NK-92 (cell line): ENCODE results near the gene MORC3.

Experiments
- DNase-seq: peaks from one replicate; lab custom pipeline; 2025; ENCODE audit not compliant: unreplicated experiment; lab: John Stamatoyannopoulos, UW

Gene MORC3

DNA sequence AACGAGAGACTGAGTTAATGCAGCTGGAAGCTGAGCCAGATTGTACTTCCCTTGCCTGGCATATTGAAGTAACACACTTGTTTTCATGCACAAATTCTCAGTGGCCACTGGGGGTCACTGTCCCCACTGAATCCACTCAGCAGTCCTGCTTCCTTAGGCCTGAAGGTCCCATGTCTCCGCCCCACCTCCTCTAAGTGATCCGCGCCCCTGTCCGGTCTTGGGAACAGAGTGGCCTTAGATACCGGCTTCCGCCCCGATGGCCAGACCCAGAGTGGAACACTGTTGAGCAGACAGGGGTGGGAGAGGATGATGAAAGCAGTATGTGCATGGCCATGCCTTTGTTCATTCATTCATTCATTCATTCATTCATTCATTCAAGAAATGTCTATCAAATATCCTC is 100.0 kb downstream of the MORC3 start:
- DNase-seq, result no peak

DNA sequence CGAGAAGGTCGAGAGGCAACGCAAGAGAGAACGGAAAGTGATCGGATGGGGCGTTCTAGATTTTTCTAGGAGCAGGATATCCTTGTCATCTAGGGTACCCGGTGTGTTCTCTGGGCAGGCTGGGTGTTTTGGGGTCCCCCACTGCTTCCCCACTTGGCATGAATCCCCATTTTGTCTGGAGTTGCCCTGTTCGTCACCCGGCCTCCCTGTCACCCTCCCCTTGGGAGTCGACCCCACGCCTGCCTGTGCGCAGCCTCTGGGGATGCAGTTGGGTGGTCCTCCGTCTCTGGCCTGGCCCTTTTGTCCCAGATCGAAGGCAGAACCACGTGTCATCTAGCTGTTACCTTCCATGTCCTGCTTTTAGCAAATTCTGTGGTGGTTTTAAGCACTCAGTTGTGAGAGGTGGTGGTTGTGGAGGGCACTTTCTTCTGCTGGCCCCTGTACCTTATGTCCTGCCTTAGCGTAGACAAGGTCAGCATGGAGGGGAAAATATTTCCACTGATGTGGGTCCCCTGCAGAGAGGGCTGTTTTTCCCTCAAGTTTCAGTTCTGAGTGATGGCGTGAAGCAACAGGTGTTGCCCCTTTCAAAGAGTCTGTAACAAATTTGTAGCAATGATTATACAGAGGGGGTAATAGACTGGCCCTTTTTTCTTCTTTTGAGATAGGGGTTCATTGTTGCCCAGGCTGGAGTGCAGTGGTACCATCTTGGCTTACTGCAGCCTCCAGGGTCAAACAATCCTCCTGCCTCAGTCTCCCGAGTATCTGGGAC is 100.8 kb downstream of the MORC3 start:
- DNase-seq, result no peak

DNA sequence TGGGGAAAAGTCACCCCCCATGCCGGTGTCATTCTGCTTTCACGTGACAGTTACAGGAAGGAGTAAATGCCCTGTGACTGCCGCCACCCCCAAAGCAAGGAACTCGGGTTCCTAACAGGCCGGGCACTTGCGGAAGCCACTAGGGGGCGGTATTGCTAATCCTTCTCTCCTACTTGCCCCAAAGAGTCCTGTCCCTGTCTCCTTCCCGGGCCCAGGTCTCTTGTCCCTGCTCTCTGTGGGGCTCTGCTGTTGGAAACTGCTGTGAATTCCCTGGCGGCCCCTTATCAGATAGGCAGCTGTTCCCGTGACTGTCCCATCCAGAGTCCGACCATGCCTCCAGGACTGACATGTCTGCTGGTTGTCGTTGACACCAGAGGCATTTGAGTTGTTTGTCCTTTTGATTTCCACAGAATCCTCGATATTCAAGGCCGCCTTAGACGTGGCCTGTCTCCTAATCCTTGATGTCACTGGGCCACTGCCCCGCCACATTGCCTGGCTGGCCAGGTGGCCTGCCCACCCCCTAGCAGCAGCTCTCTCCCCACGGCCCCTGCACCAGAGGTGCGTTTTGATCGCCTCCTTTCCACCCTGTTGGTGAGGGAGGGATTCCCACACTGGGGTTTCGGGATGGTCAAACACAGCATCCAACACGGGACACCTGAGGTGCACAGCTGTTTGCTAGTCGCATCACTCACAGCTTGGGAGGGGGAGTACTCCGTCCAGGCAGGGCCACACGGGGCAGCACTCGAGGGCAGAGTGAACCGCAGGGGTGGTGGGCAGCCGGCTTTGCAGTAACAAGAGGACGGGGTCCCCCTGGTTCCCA is 102.5 kb downstream of the MORC3 start:
- no peak for DNase-seq

GRCh38 chr21:36423771-36424433 is 103.9 kb downstream of the MORC3 start:
- DNase-seq, result no peak

DNA sequence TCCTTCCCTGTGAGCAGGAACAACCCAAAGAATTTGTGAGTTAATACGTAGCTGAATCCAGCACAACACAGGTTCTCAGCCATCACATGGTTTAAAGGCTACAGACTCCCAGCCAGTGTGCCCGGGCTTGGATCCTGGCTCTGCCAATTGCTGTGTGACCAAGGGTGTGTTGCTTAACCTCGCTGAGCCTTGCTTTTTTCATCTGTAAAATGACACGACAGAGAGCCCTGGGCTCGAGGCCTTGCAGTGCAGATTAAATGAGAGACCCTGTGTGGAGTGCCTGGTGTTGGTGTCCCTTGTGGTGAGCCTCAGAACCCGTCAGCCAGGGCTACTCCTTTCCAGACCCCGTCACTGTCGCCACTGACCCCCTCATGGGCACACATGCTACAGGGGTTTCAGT is 104.6 kb downstream of the MORC3 start:
- DNase-seq, result no peak

DNA sequence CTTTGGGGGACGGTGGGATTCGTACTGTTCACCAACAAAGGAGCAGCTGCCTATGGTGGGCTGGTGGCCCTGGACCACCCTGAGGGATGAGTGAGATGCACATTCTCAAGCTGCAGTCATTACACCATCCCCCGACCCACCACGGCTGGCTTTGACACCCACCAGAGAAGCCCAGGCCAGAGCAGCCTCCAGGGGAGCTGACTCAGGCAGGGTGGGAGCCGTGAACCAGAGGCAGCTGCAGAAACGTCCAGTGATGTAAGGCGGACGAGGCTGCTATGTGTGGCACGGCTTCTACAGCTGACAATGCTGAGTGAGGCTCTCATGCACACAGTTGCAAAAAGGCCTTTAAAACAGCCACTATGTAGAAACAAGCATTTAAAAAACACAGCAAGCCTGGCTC is 105.3 kb downstream of the MORC3 start:
- no peak for DNase-seq
